Gastroesophageal sphincter (tissue), 4 donors: ENCODE measurements around the gene TGFBI. TPM values are rescaled to one million over a fixed set of nuclear protein-coding genes. Genes with fewer than 3 reads are reported as not detected.

Source experiments
- ATAC-seq: fragments of 150-250 bp; one replicate; pipeline ENCODE4 v1.9.1; 2016; ENCODE audit warnings: mild to moderate bottlenecking, moderate library complexity
- H3K27ac ChIP-seq, 4 donors: fragments of 200-600 bp; sonication (generic) in 3 of 4; 1 replicate in 3 of 4; 2 replicates in 1 of 4; pipeline ENCODE4 v1.5.1; 2016 to 2019
- H3K27me3 ChIP-seq: fragments of 200-600 bp; sonication (generic); one replicate; pipeline ENCODE4 v1.5.1; 2019
- H3K36me3 ChIP-seq, 2 donors: fragments of 200-600 bp; sonication (generic); one replicate each; pipeline ENCODE4 v1.5.1; 2019; ENCODE audit warnings: control low read depth in 1 of 2
- H3K4me1 ChIP-seq, 3 donors: fragments of 200-600 bp; sonication (generic); 1 replicate in 2 of 3; 2 replicates in 1 of 3; pipeline ENCODE4 v1.5.1; 2016 to 2019; ENCODE audit warnings: control low read depth in 2 of 3
- H3K4me3 ChIP-seq, 2 donors: fragments of 200-600 bp; sonication (generic); one replicate each; pipeline ENCODE4 v1.5.1; 2019; ENCODE audit warnings: mild to moderate bottlenecking in 1 of 2, moderate library complexity in 1 of 2
- H3K9me3 ChIP-seq, 3 donors: fragments of 200-600 bp; sonication (generic); one replicate each; pipeline ENCODE4 v1.5.1; 2017 to 2019; ENCODE audit warnings: control low read depth in 2 of 3
- CTCF ChIP-seq, 4 experiments: fragments of 200-600 bp in 2 of 4; fragments of 450-650 bp in 2 of 4; sonication (generic) in 1 of 4; IDR thresholded peaks; one replicate each; pipeline ENCODE4 v1.5.1; 2017 to 2019; ENCODE audit warnings: antibody characterized with exemption in 4 of 4, mild to moderate bottlenecking in 2 of 4, moderate library complexity in 2 of 4
- EP300 ChIP-seq: sonication (generic); formaldehyde crosslinking; IDR thresholded peaks from one replicate; pipeline ENCODE4 v1.6.1; 2017; ENCODE audit warnings: antibody characterized with exemption, mild to moderate bottlenecking
- POLR2A ChIP-seq, 2 donors: fragments of 450-650 bp; IDR thresholded peaks; one replicate each; pipeline ENCODE4 v1.6.1; 2017; ENCODE audit warnings: antibody characterized with exemption in 2 of 2, mild to moderate bottlenecking in 2 of 2, moderate library complexity in 1 of 2
- POLR2AphosphoS5 ChIP-seq: sonication (generic); formaldehyde crosslinking; IDR thresholded peaks from one replicate; pipeline ENCODE4 v1.6.1; 2017; ENCODE audit warnings: antibody characterized with exemption
- WGBS, 2 donors: methylation state at CpG; one replicate each; pipeline ENCODE4 v1.1.5; 2018; ENCODE audit warnings: low coverage in 1 of 2; 5-methylcytosine and 5-hydroxymethylcytosine counted together
- total RNA-seq, 4 donors: library from RNA; depleted of rRNA; stranded (reverse); fragments of >200 nt; gene quantifications; one replicate each; pipeline ENCODE4 v1.1.0, GENCODE V29; 2016

Gene TGFBI
- total RNA-seq, 4 donors from 2014 or later: 29.0 to 159 (median 112) TPM

DNA sequence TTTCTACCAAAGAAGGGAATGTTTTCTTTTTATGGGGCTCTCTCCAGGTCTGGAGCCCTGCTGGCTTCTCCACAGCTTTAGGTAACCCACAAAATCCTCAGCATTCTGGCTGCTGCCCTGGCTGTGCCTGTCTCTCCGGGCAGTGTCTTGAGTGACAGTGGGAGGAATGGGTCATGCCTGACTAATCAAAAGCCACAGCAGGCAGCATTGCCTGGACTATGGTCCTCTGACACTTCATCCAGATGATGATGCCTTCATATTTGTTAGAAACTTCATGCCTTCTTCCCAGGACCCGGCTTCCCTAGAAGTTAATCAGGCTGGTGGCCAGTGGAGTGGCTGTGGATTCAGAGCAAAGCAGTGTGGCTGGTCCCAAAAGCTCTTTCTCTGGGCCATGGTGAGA is 32.2 kb upstream of the TGFBI start:
- Histone ChIP-seq H3K9me3 (no peaks in the 10 kb centered on the region), H3K27me3 (no peaks in the 10 kb centered on the region), H3K4me3 (no peak overlapping the region), H3K4me1 (peaks cover 4 to 21% (median 8%) of the 10 kb centered on the region in 3 donors), H3K36me3 (no peaks in the 10 kb centered on the region), H3K27ac (no peak overlapping the region)
- WGBS, 2 donors: no CpG with 5 or more reads among the region's 2 CpGs
- ATAC-seq: no peak
- TF ChIP-seq EP300: no peak
- TF ChIP-seq POLR2AphosphoS5: no peak
- no peak for TF ChIP-seq CTCF (IDR thresholded peaks at IDR 0.05)
- TF ChIP-seq POLR2A (IDR thresholded peaks at IDR 0.05): no peak

- H3K9me3 ChIP-seq: no peaks in the 10 kb centered on the region
- no peak overlapping the region for H3K27ac ChIP-seq
- no peaks in the 10 kb centered on the region for H3K36me3 ChIP-seq
- H3K4me1 ChIP-seq: peaks cover 4 to 21% (median 8%) of the 10 kb centered on the region in 3 donors
- no peak overlapping the region for H3K4me3 ChIP-seq
- no peaks in the 10 kb centered on the region for H3K27me3 ChIP-seq
- no peak for TF ChIP-seq EP300
- TF ChIP-seq POLR2A (IDR thresholded peaks at IDR 0.05): no peak
- no peak for TF ChIP-seq CTCF (IDR thresholded peaks at IDR 0.05)
- TF ChIP-seq POLR2AphosphoS5: no peak
- 84 to 93% methylated on average over 6 to 8 of the region's 8 CpGs for WGBS, 2 donors
- ATAC-seq: no peak
These were observed 31.0 kb upstream of the TGFBI start for GRCh38 chr5:135997673-135998335.

DNA sequence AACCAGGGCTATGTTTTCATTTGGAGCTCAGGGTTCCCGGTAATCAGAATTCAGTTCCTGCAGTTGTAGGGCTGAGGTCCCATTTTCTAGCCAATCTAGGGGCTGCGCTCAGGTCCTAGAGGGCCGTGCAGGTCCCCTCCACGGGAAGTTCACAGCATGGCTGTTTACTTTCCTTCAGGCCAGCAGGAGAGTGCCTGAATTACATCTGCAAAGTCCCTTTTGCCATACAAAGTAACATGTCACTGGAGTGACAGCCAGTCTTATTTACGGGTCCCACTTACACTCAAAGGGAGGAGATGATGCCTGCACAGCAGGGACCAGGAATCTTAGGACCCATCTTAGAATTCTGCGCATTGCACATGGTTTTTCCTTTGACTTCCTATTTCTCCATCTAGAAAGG is 29.9 kb upstream of the TGFBI start:
- no peaks in the 10 kb centered on the region for H3K27me3 ChIP-seq
- H3K4me1 ChIP-seq: peaks cover 2 to 17% (median 4%) of the 10 kb centered on the region in 3 donors
- peak overlapping the region in 2 of 4 donors; percentile 19 to 24 for H3K27ac ChIP-seq
- TF ChIP-seq POLR2AphosphoS5: no peak
- TF ChIP-seq POLR2A (IDR thresholded peaks at IDR 0.05): no peak
- TF ChIP-seq CTCF (IDR thresholded peaks at IDR 0.05): no peak
- TF ChIP-seq EP300: no peak
- no peaks in the 10 kb centered on the region for H3K36me3 ChIP-seq
- H3K9me3 ChIP-seq: no peaks in the 10 kb centered on the region
- no peak overlapping the region for H3K4me3 ChIP-seq
- 20 to 90% methylated on average over 1 to 5 of the region's 6 CpGs for WGBS, 2 donors
- no peak for ATAC-seq

GRCh38 chr5:135999406-136000139 is 29.2 kb upstream of the TGFBI start:
- no peak overlapping the region for H3K4me3 ChIP-seq
- peak overlapping the region in 2 of 4 donors; percentile 19 to 24 for H3K27ac ChIP-seq
- H3K9me3 ChIP-seq: no peaks in the 10 kb centered on the region
- peak; percentile 54 for ATAC-seq
- 72 to 100% methylated on average over 5 to 7 of the region's 8 CpGs for WGBS, 2 donors
- no peak for TF ChIP-seq POLR2A (IDR thresholded peaks at IDR 0.05)
- no peak for TF ChIP-seq EP300
- no peak for TF ChIP-seq CTCF (IDR thresholded peaks at IDR 0.05)
- TF ChIP-seq POLR2AphosphoS5: no peak
- peaks cover 0 to 10% (median 0%) of the 10 kb centered on the region in 3 donors for H3K4me1 ChIP-seq
- H3K27me3 ChIP-seq: no peaks in the 10 kb centered on the region
- no peaks in the 10 kb centered on the region for H3K36me3 ChIP-seq

- 86 to 92% methylated on average over 2 of the region's 2 CpGs for WGBS, 2 donors
- no peak for ATAC-seq
- H3K4me3 ChIP-seq: no peak overlapping the region
- H3K36me3 ChIP-seq: no peaks in the 10 kb centered on the region
- H3K27ac ChIP-seq: no peak overlapping the region
- H3K4me1 ChIP-seq: peaks cover 0 to 7% (median 0%) of the 10 kb centered on the region in 3 donors
- no peak for TF ChIP-seq POLR2AphosphoS5
- TF ChIP-seq EP300: no peak
- no peak for TF ChIP-seq POLR2A (IDR thresholded peaks at IDR 0.05)
- no peak for TF ChIP-seq CTCF (IDR thresholded peaks at IDR 0.05)
- no peaks in the 10 kb centered on the region for H3K9me3 ChIP-seq
- no peaks in the 10 kb centered on the region for H3K27me3 ChIP-seq
These were observed 28.6 kb upstream of the TGFBI start for GRCh38 chr5:136000147-136000546.
